H1 (cell line): Measurements from ENCODE around the gene FRMD6. TPM values are rescaled to one million over a fixed set of nuclear protein-coding genes. Genes with fewer than 3 reads are reported as not detected.
"Not testable (repeated sequence)": the region's sequence is repeated elsewhere in the genome, so short reads cannot be mapped to it uniquely, and the experiment has no call there.

Source experiments
- CTCF ChIA-PET: fragments of 300-600 bp; sonication (Branson Sonifier 250); formaldehyde crosslinking; loops from one replicate; lab custom pipeline; 2021; ENCODE audit not compliant: partially characterized antibody; lab: Charles Lee
- POLR2A ChIA-PET: fragments of 300-600 bp; sonication (Branson Sonifier 250); formaldehyde crosslinking; loops from one replicate; lab custom pipeline; 2021; ENCODE audit warnings: inconsistent platforms; ENCODE audit not compliant: partially characterized antibody; lab: Charles Lee
- DNase-seq, 2 experiments: peaks; one replicate each; pipeline versions ENCODE4 v3.0.0 to v3.0.0-alpha.2; 2010 to 2022; ENCODE audit warnings: low spot score in 2 of 2, low read depth in 1 of 2, mixed read lengths in 1 of 2
- FAIRE-seq: peaks from 2 replicates; lab custom pipeline; 2011; peaks lifted over from hg19 to GRCh38; lab: Jason Lieb, UNC
- H2AFZ ChIP-seq: 2 replicates; pipeline ENCODE4 v1.8.1; 2012; ENCODE audit warnings: low read length, inconsistent platforms
- H2AK5ac ChIP-seq: 2 replicates; pipeline ENCODE4 v1.6.1; 2013; ENCODE audit warnings: low read depth, low read length
- H2BK120ac ChIP-seq: replicated peaks from 2 replicates; pipeline ENCODE3; 2013; ENCODE audit warnings: low read depth, low read length, inconsistent platforms
- H2BK12ac ChIP-seq: 2 replicates; pipeline ENCODE4 v1.6.1; 2013; ENCODE audit warnings: low read depth, low read length
- H2BK15ac ChIP-seq: 2 replicates; pipeline ENCODE4 v1.6.1; 2013; ENCODE audit warnings: low read length
- H2BK20ac ChIP-seq: 2 replicates; pipeline ENCODE4 v1.6.1; 2013; ENCODE audit warnings: low read length
- H2BK5ac ChIP-seq: 2 replicates; pipeline ENCODE4 v1.6.1; 2013; ENCODE audit warnings: low read depth, low read length
- H3K14ac ChIP-seq: 2 replicates; pipeline ENCODE4 v1.6.1; 2013; ENCODE audit warnings: inconsistent platforms; ENCODE audit not compliant: insufficient read length
- H3K18ac ChIP-seq: 2 replicates; pipeline ENCODE4 v1.6.1; 2013; ENCODE audit warnings: low read length; ENCODE audit errors: extremely low read depth
- H3K23ac ChIP-seq: 2 replicates; pipeline ENCODE4 v1.6.1; 2013; ENCODE audit warnings: inconsistent platforms; ENCODE audit not compliant: insufficient read length
- H3K23me2 ChIP-seq: 2 replicates; pipeline ENCODE4 v1.6.1; 2013; ENCODE audit warnings: low read depth, low read length
- H3K27ac ChIP-seq: 2 replicates; pipeline ENCODE4 v1.6.1; 2011; ENCODE audit warnings: low read depth, low read length, inconsistent platforms
- H3K27me3 ChIP-seq, 4 experiments: replicated peaks in 1 of 4; 1 replicate in 1 of 4; 2 replicates in 3 of 4; pipeline versions ENCODE4 v1.6.1 to v1.8.1; 2011 to 2013; ENCODE audit warnings: low read length in 3 of 4, mild to moderate bottlenecking in 3 of 4, inconsistent platforms in 2 of 4, mixed read lengths in 2 of 4, moderate library complexity in 1 of 4; ENCODE audit not compliant: control insufficient read depth in 3 of 4, insufficient read depth in 3 of 4; ENCODE audit errors: extremely low read depth in 1 of 4
- H3K36me3 ChIP-seq, 4 experiments: 2 replicates each; pipeline versions ENCODE4 v1.6.1 to v1.8.1; 2011 to 2013; ENCODE audit warnings: mild to moderate bottlenecking in 4 of 4, low read length in 3 of 4, moderate library complexity in 2 of 4, control low read depth in 1 of 4, inconsistent platforms in 1 of 4; ENCODE audit not compliant: insufficient read depth in 4 of 4, control insufficient read depth in 2 of 4
- H3K4ac ChIP-seq: replicated peaks from 2 replicates; pipeline ENCODE3; 2013; ENCODE audit warnings: low read length, low read depth, mixed read lengths, inconsistent platforms; ENCODE audit not compliant: insufficient read length
- H3K4me1 ChIP-seq, 4 experiments: replicated peaks in 1 of 4; 1 replicate in 1 of 4; 2 replicates in 3 of 4; pipeline versions ENCODE4 v1.6.1 to v1.8.1; 2011 to 2013; ENCODE audit warnings: low read length in 3 of 4, inconsistent platforms in 2 of 4, mixed read lengths in 1 of 4; ENCODE audit not compliant: insufficient read depth in 4 of 4, control insufficient read depth in 3 of 4
- H3K4me2 ChIP-seq, 2 experiments: 2 replicates each; pipeline versions ENCODE4 v1.6.1 to v1.8.1; 2011 to 2013; ENCODE audit warnings: low read depth in 2 of 2, low read length in 2 of 2, control low read depth in 1 of 2, inconsistent platforms in 1 of 2, mild to moderate bottlenecking in 1 of 2; ENCODE audit not compliant: insufficient read depth in 1 of 2
- H3K4me3 ChIP-seq, 4 experiments: fragments of 200-600, 300-600 bp in 1 of 4; sonication (generic), shearing (Covaris generic), sonication (Bioruptor Twin) in 1 of 4; 2 replicates each; pipeline versions ENCODE4 v1.5.1 to v1.8.1; 2011 to 2016; ENCODE audit warnings: low read length in 4 of 4, low read depth in 3 of 4, control low read depth in 2 of 4, inconsistent platforms in 2 of 4, mild to moderate bottlenecking in 2 of 4, mixed read lengths in 1 of 4, moderate library complexity in 1 of 4; ENCODE audit not compliant: insufficient read depth in 2 of 4; ENCODE audit errors: extremely low read depth in 1 of 4
- H3K56ac ChIP-seq: replicated peaks from 2 replicates; pipeline ENCODE3; 2013; ENCODE audit warnings: low read depth, mild to moderate bottlenecking, mixed read lengths, low read length, inconsistent platforms; ENCODE audit not compliant: insufficient read length
- H3K79me1 ChIP-seq: 2 replicates; pipeline ENCODE4 v1.6.1; 2013; ENCODE audit warnings: low read depth, low read length, control low read depth
- H3K79me2 ChIP-seq, 2 experiments: 2 replicates each; pipeline versions ENCODE4 v1.6.1 to v1.8.1; 2012 to 2013; ENCODE audit warnings: low read length in 2 of 2, mild to moderate bottlenecking in 2 of 2, inconsistent platforms in 1 of 2; ENCODE audit not compliant: insufficient read depth in 2 of 2, control insufficient read depth in 1 of 2
- H3K9ac ChIP-seq, 4 experiments: replicated peaks in 1 of 4; 1 replicate in 1 of 4; 2 replicates in 3 of 4; pipeline versions ENCODE4 v1.6.1 to v1.8.1; 2011 to 2013; ENCODE audit warnings: low read depth in 3 of 4, low read length in 3 of 4, control low read depth in 2 of 4, mild to moderate bottlenecking in 2 of 4, moderate library complexity in 2 of 4, inconsistent platforms in 1 of 4; ENCODE audit errors: extremely low read depth in 1 of 4
- H3K9me3 ChIP-seq, 2 experiments: 2 replicates each; pipeline versions ENCODE4 v1.6.1 to v1.8.1; 2012 to 2013; ENCODE audit warnings: mild to moderate bottlenecking in 2 of 2, moderate library complexity in 2 of 2, control low read depth in 1 of 2, inconsistent platforms in 1 of 2, low read depth in 1 of 2, low read length in 1 of 2, mixed read lengths in 1 of 2; ENCODE audit not compliant: insufficient read depth in 2 of 2
- H4K20me1 ChIP-seq, 2 experiments: replicated peaks in 1 of 2; 2 replicates each; pipeline versions ENCODE3 to v1.8.1; 2011 to 2013; ENCODE audit warnings: inconsistent platforms in 2 of 2, low read length in 2 of 2, mild to moderate bottlenecking in 1 of 2; ENCODE audit not compliant: insufficient read depth in 2 of 2, control insufficient read depth in 1 of 2
- H4K5ac ChIP-seq: 2 replicates; pipeline ENCODE4 v1.6.1; 2013; ENCODE audit warnings: low read length, low read depth, mixed read lengths, inconsistent platforms; ENCODE audit not compliant: insufficient read length
- H4K8ac ChIP-seq: 2 replicates; pipeline ENCODE4 v1.8.0; 2013; ENCODE audit warnings: mild to moderate bottlenecking, moderate library complexity, low read length, inconsistent platforms; ENCODE audit not compliant: insufficient read depth; ENCODE audit errors: extremely low read depth
- H4K91ac ChIP-seq: replicated peaks from 2 replicates; pipeline ENCODE3; 2013; ENCODE audit warnings: low read length, mixed read lengths, inconsistent platforms; ENCODE audit not compliant: insufficient read length
- SRF ChIP-seq: IDR thresholded peaks from 2 replicates; pipeline ENCODE4 v1.6.1; 2011; ENCODE audit warnings: mild to moderate bottlenecking, low read depth, low read length, moderate library complexity
- WGBS, 2 experiments: shearing (Covaris generic) in 1 of 2; methylation state at CpG; one replicate each; pipeline versions ENCODE4 v1.1.6 to v1.1.7; 2013 to 2015; ENCODE audit warnings: low lambda C conversion rate in 2 of 2, mixed read lengths in 2 of 2, inconsistent platforms in 1 of 2, low coverage in 1 of 2, missing lambda C conversion rate in 1 of 2; ENCODE audit not compliant: insufficient replicate concordance in 2 of 2, insufficient coverage in 1 of 2, insufficient read length in 1 of 2; ENCODE audit errors: extremely low coverage in 1 of 2, missing lambda C conversion rate in 1 of 2; 5-methylcytosine and 5-hydroxymethylcytosine counted together
- polyA plus RNA-seq, 7 experiments: library from polyadenylated mRNA; depleted of rRNA in 3 of 7; stranded (reverse) in 5 of 7; unstranded in 2 of 7; fragments of >200 nt in 5 of 7; fragments of 200-250 nt in 2 of 7; gene quantifications; 1 replicate in 5 of 7; 2 replicates in 1 of 7; 4 replicates in 1 of 7; pipeline versions ENCODE4 v1.2.1 to v1.2.3, GENCODE V29; 2011 to 2013; ENCODE audit warnings: missing spikeins in 2 of 7, mixed read lengths in 2 of 7
- total RNA-seq: library from RNA; stranded (reverse); fragmentation: NEBNext Ultra II Directional; extraction: Animal tissue kit (Norgen Biotek cat#: 25700); gene quantifications from 2 replicates; pipeline ENCODE4 v1.2.1, GENCODE V29; 2021

The FRMD6 gene
- total and polyA plus RNA-seq, 2 of the 8 experiments (the other 6 are each of a cell fraction or from before 2014, with no cell fraction given), result 5.4 to 23.7 TPM

- FAIRE-seq (no peak), DNase-seq (peak in 1 of 2 experiments; percentile 20)
- Histone ChIP-seq H3K14ac (no peak overlapping the region), H3K18ac (no peak overlapping the region), H3K27me3 (no peaks in the 10 kb centered on the region), H3K23ac (no peak overlapping the region), H2BK20ac (no peak overlapping the region), H3K9me3 (no peaks in the 10 kb centered on the region), H3K4me1 (no peaks in the 10 kb centered on the region), H3K4me3 (no peak overlapping the region), H3K79me2 (no peaks in the 10 kb centered on the region), H3K27ac (no peak overlapping the region), H4K91ac (no peak overlapping the region), H3K23me2 (no peaks in the 10 kb centered on the region), H2AK5ac (no peak overlapping the region), H3K4me2 (no peak overlapping the region), H3K79me1 (no peaks in the 10 kb centered on the region), H3K9ac (no peak overlapping the region), H3K36me3 (no peaks in the 10 kb centered on the region), H3K4ac (no peak overlapping the region), H3K56ac (no peak overlapping the region), H2AFZ (no peak overlapping the region), H2BK120ac (no peak overlapping the region), H4K8ac (no peak overlapping the region; the same call in 1 of the 2 replicates), H2BK12ac (no peak overlapping the region), H2BK15ac (no peak overlapping the region), H4K5ac (no peak overlapping the region), H4K20me1 (no peaks in the 10 kb centered on the region), H2BK5ac (no peak overlapping the region)
- ChIA-PET CTCF (no interaction called here), POLR2A (no interaction called here)
- 93% methylated on average over 6 of the region's 18 CpGs; no CpG with 5 or more reads in 1 of the 2 experiments for WGBS, 2 experiments
- TF ChIP-seq SRF, result no peak
Observed at GRCh38 chr14:51759950-51760349, 108.2 kb downstream of the FRMD6 start.

GRCh38 chr14:51765726-51766125 lies 114.0 kb downstream of the FRMD6 start:
- H3K9me3 ChIP-seq, H3K56ac ChIP-seq, H3K18ac ChIP-seq, H2BK20ac ChIP-seq, H4K20me1 ChIP-seq, H3K9ac ChIP-seq, H3K27me3 ChIP-seq, H3K23ac ChIP-seq, H4K5ac ChIP-seq, H2BK15ac ChIP-seq, H3K14ac ChIP-seq, H2BK12ac ChIP-seq, H3K79me1 ChIP-seq, POLR2A ChIA-PET, H3K23me2 ChIP-seq, H4K8ac ChIP-seq, H3K4me3 ChIP-seq, H3K27ac ChIP-seq, H2BK5ac ChIP-seq, H3K4ac ChIP-seq, DNase-seq, FAIRE-seq, H2AFZ ChIP-seq, H3K79me2 ChIP-seq, H3K4me2 ChIP-seq, H2AK5ac ChIP-seq, H4K91ac ChIP-seq, H3K4me1 ChIP-seq, H2BK120ac ChIP-seq, H3K36me3 ChIP-seq: not testable (repeated sequence)
- 90% methylated on average over 13 of the region's 13 CpGs; no CpG with 5 or more reads in 1 of the 2 experiments for WGBS, 2 experiments
- CTCF ChIA-PET, result interaction anchor here (0.6 to 3.4 kb wide), 3 partner anchors 10 to 482 kb away, joined by 3 to 18 read pairs (median 4); no protein-coding TSS in a partner anchor
